Activated CD8-positive, alpha-beta T cell treated with anti-CD3 and anti-CD28 coated beads, Interleukin-2, amount 10 ng/mL, durations not matched to agents 7 days and 5 days (primary cell): Measurements from ENCODE around the gene CAND2. TPM values are rescaled to one million over a fixed set of nuclear protein-coding genes. Genes with fewer than 3 reads are reported as not detected.
"Not testable (repeated sequence)": the region's sequence is repeated elsewhere in the genome, so short reads cannot be mapped to it uniquely, and the experiment has no call there.

Source experiments
- ATAC-seq: fragments of 150-1000 bp; cut with Tn5 transposase; one replicate; pipeline ENCODE4 v1.10.0; 2021; ENCODE audit warnings: moderate library complexity
- CTCF ChIA-PET: fragments of 350-600 bp; sonication (Branson Sonifier 250); formaldehyde crosslinking; loops from one replicate; lab custom pipeline; 2021; ENCODE audit warnings: antibody characterized with exemption; lab: Charles Lee
- POLR2A ChIA-PET: fragments of 350-600 bp; sonication (Branson Sonifier 250); formaldehyde crosslinking; loops from one replicate; lab custom pipeline; 2021; ENCODE audit warnings: antibody characterized with exemption; lab: Charles Lee
- DNase-seq: peaks from one replicate; pipeline ENCODE4 v3.0.0-alpha.2; 2020
- H3K27ac Mint-ChIP-seq: one replicate; pipeline ENCODE4 v1.8.0; 2021; ENCODE audit warnings: mild to moderate bottlenecking, mixed read lengths
- H3K27me3 Mint-ChIP-seq: one replicate; pipeline ENCODE4 v1.8.0; 2021; ENCODE audit warnings: low read depth, mixed read lengths
- H3K36me3 Mint-ChIP-seq: one replicate; pipeline ENCODE4 v1.8.0; 2021; ENCODE audit warnings: low read depth, mixed read lengths
- H3K4me1 Mint-ChIP-seq: one replicate; pipeline ENCODE4 v1.8.0; 2021; ENCODE audit warnings: low read depth, mixed read lengths
- H3K4me3 Mint-ChIP-seq: one replicate; pipeline ENCODE4 v1.8.0; 2021; ENCODE audit warnings: mild to moderate bottlenecking, mixed read lengths
- H3K9me3 Mint-ChIP-seq: one replicate; pipeline ENCODE4 v1.8.0; 2022; ENCODE audit warnings: mixed read lengths; ENCODE audit not compliant: insufficient read depth
- total RNA-seq, 2 experiments: library from RNA; stranded (reverse); gene quantifications; one replicate each; pipeline ENCODE4 v1.2.3, GENCODE V29; 2021

CAND2 gene
- total RNA-seq, 2 experiments from 2014 or later: 0.31 to 0.53 TPM

GRCh38 chr3:12773030-12773709, 23.3 kb upstream of the CAND2 start:
- ATAC-seq: no peak
- peaks cover 8% of the 10 kb centered on the region for H3K27me3 Mint-ChIP-seq
- CTCF ChIA-PET: no interaction called here

GRCh38 chr3:12773710-12774086, 22.8 kb upstream of the CAND2 start:
- Mint-ChIP-seq H3K27ac (no peak overlapping the region), H3K36me3 (no peaks in the 10 kb centered on the region), H3K4me1 (peaks cover 9% of the 10 kb centered on the region), H3K27me3 (peaks cover 8% of the 10 kb centered on the region), H3K9me3 (no peaks in the 10 kb centered on the region), H3K4me3 (no peak overlapping the region)
- DNase-seq (no peak), ATAC-seq (no peak)
- POLR2A ChIA-PET: no interaction called here
- CTCF ChIA-PET: interaction anchor here (1.6 to 2.7 kb wide), 2 partner anchors 13 to 68 kb away, joined by 6 to 8 read pairs; partner anchors contain the start of gene RPL32

More at GRCh38 chr3:12773030-12773709, 23.3 kb upstream of the CAND2 start:
- Mint-ChIP-seq H3K9me3 (no peaks in the 10 kb centered on the region), H3K4me1 (peaks cover 9% of the 10 kb centered on the region), H3K4me3 (no peak overlapping the region), H3K27ac (no peak overlapping the region), H3K36me3 (no peaks in the 10 kb centered on the region)
- POLR2A ChIA-PET: no interaction called here
- DNase-seq: no peak

GRCh38 chr3:12774619-12775018, 21.9 kb upstream of the CAND2 start:
- Mint-ChIP-seq H3K4me1 (peaks cover 9% of the 10 kb centered on the region), H3K27ac (no peak overlapping the region), H3K27me3 (peaks cover 8% of the 10 kb centered on the region), H3K9me3 (no peaks in the 10 kb centered on the region), H3K4me3 (no peak overlapping the region), H3K36me3 (no peaks in the 10 kb centered on the region)
- ChIA-PET POLR2A (no interaction called here), CTCF (interaction anchor here (1.6 to 2.7 kb wide), 3 partner anchors 13 to 67 kb away, joined by 6 to 10 read pairs (median 8); partner anchors contain the start of gene RPL32)
- ATAC-seq (no peak), DNase-seq (no peak)

- ChIA-PET POLR2A (no interaction called here), CTCF (interaction anchor here (1.6 to 2.7 kb wide), 3 partner anchors 12 to 66 kb away, joined by 6 to 10 read pairs (median 8); partner anchors contain the start of gene RPL32)
- Mint-ChIP-seq H3K4me3 (no peak overlapping the region), H3K27ac (no peak overlapping the region), H3K36me3 (no peaks in the 10 kb centered on the region), H3K27me3 (peaks cover 8% of the 10 kb centered on the region), H3K4me1 (peaks cover 9% of the 10 kb centered on the region), H3K9me3 (no peaks in the 10 kb centered on the region)
- ATAC-seq (no peak), DNase-seq (no peak)
Observed at GRCh38 chr3:12775226-12775625, 21.3 kb upstream of the CAND2 start.

GRCh38 chr3:12775970-12776369, 20.5 kb upstream of the CAND2 start:
- H3K27me3 Mint-ChIP-seq, H3K9me3 Mint-ChIP-seq, H3K4me1 Mint-ChIP-seq, ATAC-seq, H3K36me3 Mint-ChIP-seq, H3K4me3 Mint-ChIP-seq, POLR2A ChIA-PET, H3K27ac Mint-ChIP-seq, DNase-seq: not testable (repeated sequence)
- CTCF ChIA-PET: interaction anchor here (1.9 to 2.7 kb wide), 2 partner anchors 11 to 34 kb away, joined by 8 to 10 read pairs; no protein-coding TSS in a partner anchor

GRCh38 chr3:12777171-12777570, 19.3 kb upstream of the CAND2 start:
- ATAC-seq (no peak), DNase-seq (no peak)
- ChIA-PET POLR2A (no interaction called here), CTCF (interaction anchor here (1.4 to 2.8 kb wide), 2 partner anchors 10 to 33 kb away, joined by 5 to 9 read pairs; no protein-coding TSS in a partner anchor)
- Mint-ChIP-seq H3K4me3 (no peak overlapping the region), H3K27me3 (peaks cover 13% of the 10 kb centered on the region), H3K9me3 (no peaks in the 10 kb centered on the region), H3K36me3 (no peaks in the 10 kb centered on the region), H3K27ac (no peak overlapping the region), H3K4me1 (peaks cover 9% of the 10 kb centered on the region)

GRCh38 chr3:12780751-12781150, 15.7 kb upstream of the CAND2 start:
- no peak for DNase-seq
- Mint-ChIP-seq H3K27me3 (peaks cover 28% of the 10 kb centered on the region), H3K36me3 (no peaks in the 10 kb centered on the region), H3K4me1 (no peaks in the 10 kb centered on the region), H3K4me3 (no peak overlapping the region), H3K27ac (no peak overlapping the region), H3K9me3 (no peaks in the 10 kb centered on the region)
- ChIA-PET CTCF (interaction anchor here (2.1 kb wide), 1 partner anchor 29 kb away, joined by 7 read pairs; no protein-coding TSS in a partner anchor), POLR2A (no interaction called here)
- no peak for ATAC-seq

- ChIA-PET CTCF (no interaction called here), POLR2A (interaction anchor here (0.6 kb wide), 1 partner anchor 355 kb away, joined by 3 read pairs; no protein-coding TSS in a partner anchor)
- no peak for DNase-seq
- Mint-ChIP-seq H3K4me1 (no peaks in the 10 kb centered on the region), H3K27me3 (peaks cover 30% of the 10 kb centered on the region), H3K27ac (no peak overlapping the region), H3K4me3 (no peak overlapping the region), H3K36me3 (no peaks in the 10 kb centered on the region), H3K9me3 (no peaks in the 10 kb centered on the region)
- no peak for ATAC-seq
Observed at GRCh38 chr3:12782172-12782815, 14.2 kb upstream of the CAND2 start.

- H3K4me3 Mint-ChIP-seq: no peak overlapping the region
- ChIA-PET CTCF (interaction anchor here (1.4 kb wide), 1 partner anchor 25 kb away, joined by 4 read pairs; no protein-coding TSS in a partner anchor), POLR2A (no interaction called here)
- ATAC-seq (no peak), DNase-seq (no peak)
- no peaks in the 10 kb centered on the region for H3K4me1 Mint-ChIP-seq
- no peak overlapping the region for H3K27ac Mint-ChIP-seq
- H3K36me3 Mint-ChIP-seq: no peaks in the 10 kb centered on the region
- H3K9me3 Mint-ChIP-seq: no peaks in the 10 kb centered on the region
- H3K27me3 Mint-ChIP-seq: peaks cover 31% of the 10 kb centered on the region
Observed at GRCh38 chr3:12785096-12785495, 11.4 kb upstream of the CAND2 start.

- H3K27ac Mint-ChIP-seq, POLR2A ChIA-PET, ATAC-seq: not testable (repeated sequence)
Observed at GRCh38 chr3:12787346-12787745, 9.1 kb upstream of the CAND2 start.

GRCh38 chr3:12787967-12788690, 8.4 kb upstream of the CAND2 start:
- POLR2A ChIA-PET, H3K27ac Mint-ChIP-seq, H3K4me3 Mint-ChIP-seq, H3K4me1 Mint-ChIP-seq, ATAC-seq, H3K36me3 Mint-ChIP-seq, H3K9me3 Mint-ChIP-seq, DNase-seq: not testable (repeated sequence)
- peaks cover 21% of the 10 kb centered on the region for H3K27me3 Mint-ChIP-seq
- CTCF ChIA-PET: interaction anchor here (0.8 to 2.1 kb wide), 11 partner anchors 9 to 103 kb away, joined by 3 to 34 read pairs (median 4); partner anchors contain the start of genes CAND2 and RPL32

More at GRCh38 chr3:12787346-12787745, 9.1 kb upstream of the CAND2 start:
- not testable (repeated sequence) for H3K36me3 Mint-ChIP-seq, H3K4me1 Mint-ChIP-seq, H3K4me3 Mint-ChIP-seq, H3K9me3 Mint-ChIP-seq
- peaks cover 26% of the 10 kb centered on the region for H3K27me3 Mint-ChIP-seq
- CTCF ChIA-PET: interaction anchor here (0.8 to 2.1 kb wide), 13 partner anchors 9 to 104 kb away, joined by 3 to 34 read pairs (median 3); partner anchors contain the start of genes CAND2 and RPL32
- peak; percentile 57 for DNase-seq
